MM.1S (cell line): ENCODE measurements around the gene ARFRP1.

Experiments
- DNase-seq: peaks from one replicate; pipeline ENCODE4 v3.0.0-alpha.2; 2015
- H2AFZ ChIP-seq: fragments of 300-600 bp; sonication (generic); 2 replicates; pipeline ENCODE4 v1.6.0; 2016; ENCODE audit warnings: antibody characterized with exemption, low read length
- H3F3A ChIP-seq: fragments of 300-600 bp; sonication (generic); 2 replicates; pipeline ENCODE4 v1.6.1; 2016; ENCODE audit warnings: mild to moderate bottlenecking, antibody characterized with exemption, low read length, moderate library complexity, mixed read lengths; ENCODE audit not compliant: insufficient read depth
- H3K27ac ChIP-seq: fragments of 300-600 bp; sonication (generic); 2 replicates; pipeline ENCODE4 v1.5.1; 2016; ENCODE audit warnings: mild to moderate bottlenecking, low read length
- H3K27me3 ChIP-seq: fragments of 300-600 bp; sonication (generic); replicated peaks from 2 replicates; pipeline ENCODE4 v1.6.0; 2016; ENCODE audit warnings: low read length; ENCODE audit not compliant: insufficient read depth
- H3K36me3 ChIP-seq: fragments of 300-600 bp; sonication (generic); replicated peaks from 2 replicates; pipeline ENCODE4 v1.6.1; 2016; ENCODE audit warnings: mild to moderate bottlenecking, low read length, mixed read lengths; ENCODE audit not compliant: insufficient read depth
- H3K4me1 ChIP-seq: fragments of 300-600 bp; sonication (generic); 2 replicates; pipeline ENCODE4 v1.6.1; 2016; ENCODE audit warnings: low read length, mixed read lengths
- H3K4me2 ChIP-seq: fragments of 300-600 bp; sonication (generic); 2 replicates; pipeline ENCODE4 v1.6.0; 2016; ENCODE audit warnings: low read depth, low read length
- H3K4me3 ChIP-seq: fragments of 300-600 bp; sonication (generic); 2 replicates; pipeline ENCODE4 v1.5.1; 2016; ENCODE audit warnings: low read length, mixed read lengths
- H3K79me2 ChIP-seq: fragments of 300-600 bp; sonication (generic); 2 replicates; pipeline ENCODE4 v1.6.1; 2016; ENCODE audit warnings: mixed run types, low read length, mixed read lengths
- H3K9ac ChIP-seq: fragments of 300-600 bp; sonication (generic); 2 replicates; pipeline ENCODE4 v1.6.1; 2016; ENCODE audit warnings: low read length, mixed read lengths
- H3K9me2 ChIP-seq: fragments of 300-600 bp; sonication (generic); replicated peaks from 2 replicates; pipeline ENCODE4 v1.6.1; 2016; ENCODE audit warnings: mild to moderate bottlenecking, low read length, mixed read lengths; ENCODE audit not compliant: insufficient read depth
- H3K9me3 ChIP-seq: fragments of 300-600 bp; sonication (generic); replicated peaks from 2 replicates; pipeline ENCODE4 v1.6.1; 2016; ENCODE audit warnings: mild to moderate bottlenecking, low read length, mixed read lengths; ENCODE audit not compliant: insufficient read depth
- H4K20me1 ChIP-seq: fragments of 300-600 bp; sonication (generic); 2 replicates; pipeline ENCODE4 v1.6.1; 2016; ENCODE audit warnings: mild to moderate bottlenecking, low read length, moderate library complexity, mixed read lengths; ENCODE audit not compliant: insufficient read depth
- EZH2 ChIP-seq: fragments of 300-600 bp; sonication (generic); optimal IDR thresholded peaks from 2 replicates; pipeline ENCODE3; 2017; ENCODE audit warnings: low read depth, mild to moderate bottlenecking, antibody characterized with exemption, low read length, mixed read lengths
- EZH2phosphoT487 ChIP-seq: fragments of 300-600 bp; sonication (generic); IDR thresholded peaks from 2 replicates; pipeline ENCODE4 v1.6.1; 2018; ENCODE audit warnings: antibody characterized with exemption, low read length
- TF ChIP-seq, protein P1 (sequence below): fragments of 300-600 bp; sonication (generic); IDR thresholded peaks from 2 replicates; pipeline ENCODE4 v1.5.1; 2016; ENCODE audit warnings: antibody characterized with exemption, low read length, mixed read lengths

The ARFRP1 gene

DNA sequence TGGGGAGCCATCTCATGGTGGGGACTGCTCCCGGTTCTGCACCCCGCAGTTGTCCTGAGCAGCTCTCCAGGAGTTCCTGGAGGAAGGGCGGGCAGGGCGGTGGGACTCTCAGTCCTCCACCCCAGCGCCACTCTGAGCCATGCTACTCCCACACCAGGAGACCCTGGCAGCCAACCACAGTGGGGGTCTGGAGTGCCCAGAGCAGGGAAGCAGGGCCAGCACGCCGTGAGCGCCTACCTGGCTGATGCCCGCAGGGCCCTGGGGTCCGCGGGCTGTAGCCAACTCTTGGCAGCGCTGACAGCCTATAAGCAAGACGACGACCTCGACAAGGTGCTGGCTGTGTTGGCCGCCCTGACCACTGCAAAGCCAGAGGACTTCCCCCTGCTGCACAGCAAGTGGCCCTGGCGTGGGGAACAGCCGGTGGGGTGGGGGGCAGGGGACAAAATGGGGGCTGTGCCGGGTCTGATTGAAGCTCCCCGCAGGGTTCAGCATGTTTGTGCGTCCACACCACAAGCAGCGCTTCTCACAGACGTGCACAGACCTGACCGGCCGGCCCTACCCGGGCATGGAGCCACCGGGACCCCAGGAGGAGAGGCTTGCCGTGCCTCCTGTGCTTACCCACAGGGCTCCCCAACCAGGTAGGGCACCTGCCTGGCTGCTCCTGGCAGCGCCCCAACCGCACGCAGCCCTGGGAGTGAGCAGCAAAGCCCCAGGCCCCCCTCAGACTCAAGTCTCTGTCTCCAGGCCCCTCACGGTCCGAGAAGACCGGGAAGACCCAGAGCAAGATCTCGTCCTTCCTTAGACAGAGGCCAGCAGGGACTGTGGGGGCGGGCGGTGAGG, 13.0 kb downstream of the ARFRP1 start:
- H3K27ac ChIP-seq = no peak overlapping the region
- H3K9ac ChIP-seq = no peak overlapping the region
- H3K4me1 ChIP-seq = no peaks in the 10 kb centered on the region

DNA sequence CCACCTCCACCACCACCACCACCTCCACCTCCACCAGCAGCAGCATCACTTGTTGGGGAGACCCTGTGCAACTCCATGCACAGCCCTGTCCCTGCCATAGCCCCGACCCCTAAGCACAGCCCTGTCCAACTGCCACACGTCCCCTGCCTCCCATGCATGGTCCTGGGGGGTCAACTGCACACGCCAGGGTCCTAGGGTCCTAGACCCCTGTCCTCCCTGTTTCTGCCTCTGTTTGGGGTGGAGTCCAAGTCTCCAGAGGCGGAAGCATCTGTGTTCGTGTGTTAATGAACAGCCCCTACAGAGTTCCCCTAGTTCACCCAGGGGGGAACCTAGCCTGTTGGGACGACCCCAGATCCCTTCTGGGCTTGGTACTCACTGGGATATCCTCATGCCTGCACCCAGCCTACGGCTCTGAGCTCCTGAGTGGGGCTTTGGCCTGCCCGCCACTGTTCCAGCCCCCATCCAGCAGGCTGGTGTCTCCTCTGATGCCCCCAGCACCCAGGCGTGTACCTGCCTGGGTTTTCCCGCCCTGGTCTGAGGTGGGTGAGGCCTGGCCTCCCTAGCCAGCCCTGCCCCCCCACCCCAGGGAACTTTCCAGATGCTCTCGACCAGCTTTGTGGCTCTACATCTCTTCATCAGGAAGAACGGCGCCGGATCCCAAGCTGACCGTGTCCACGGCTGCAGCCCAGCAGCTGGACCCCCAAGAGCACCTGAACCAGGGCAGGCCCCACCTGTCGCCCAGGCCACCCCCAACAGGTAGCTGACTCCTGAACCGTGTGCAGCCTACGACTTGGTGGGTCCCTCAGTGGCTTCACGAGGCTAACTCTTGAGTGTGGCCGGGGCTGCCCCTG, 13.8 kb downstream of the ARFRP1 start:
- no peak overlapping the region for H2AFZ ChIP-seq
- no peak for DNase-seq
- no peaks in the 10 kb centered on the region for H4K20me1 ChIP-seq
- H3K27ac ChIP-seq = no peak overlapping the region
- no peaks in the 10 kb centered on the region for H3K79me2 ChIP-seq
- no peak overlapping the region for H3K9ac ChIP-seq
- H3K9me2 ChIP-seq = no peaks in the 10 kb centered on the region
- H3K4me1 ChIP-seq = no peaks in the 10 kb centered on the region
- no peaks in the 10 kb centered on the region for H3F3A ChIP-seq
- H3K36me3 ChIP-seq = no peaks in the 10 kb centered on the region
- H3K4me3 ChIP-seq = no peak overlapping the region
- no peaks in the 10 kb centered on the region for H3K9me3 ChIP-seq
- H3K4me2 ChIP-seq = no peak overlapping the region
- H3K27me3 ChIP-seq = no peaks in the 10 kb centered on the region
- TF ChIP-seq EZH2phosphoT487 = no peak
- TF ChIP-seq, protein P1, sequence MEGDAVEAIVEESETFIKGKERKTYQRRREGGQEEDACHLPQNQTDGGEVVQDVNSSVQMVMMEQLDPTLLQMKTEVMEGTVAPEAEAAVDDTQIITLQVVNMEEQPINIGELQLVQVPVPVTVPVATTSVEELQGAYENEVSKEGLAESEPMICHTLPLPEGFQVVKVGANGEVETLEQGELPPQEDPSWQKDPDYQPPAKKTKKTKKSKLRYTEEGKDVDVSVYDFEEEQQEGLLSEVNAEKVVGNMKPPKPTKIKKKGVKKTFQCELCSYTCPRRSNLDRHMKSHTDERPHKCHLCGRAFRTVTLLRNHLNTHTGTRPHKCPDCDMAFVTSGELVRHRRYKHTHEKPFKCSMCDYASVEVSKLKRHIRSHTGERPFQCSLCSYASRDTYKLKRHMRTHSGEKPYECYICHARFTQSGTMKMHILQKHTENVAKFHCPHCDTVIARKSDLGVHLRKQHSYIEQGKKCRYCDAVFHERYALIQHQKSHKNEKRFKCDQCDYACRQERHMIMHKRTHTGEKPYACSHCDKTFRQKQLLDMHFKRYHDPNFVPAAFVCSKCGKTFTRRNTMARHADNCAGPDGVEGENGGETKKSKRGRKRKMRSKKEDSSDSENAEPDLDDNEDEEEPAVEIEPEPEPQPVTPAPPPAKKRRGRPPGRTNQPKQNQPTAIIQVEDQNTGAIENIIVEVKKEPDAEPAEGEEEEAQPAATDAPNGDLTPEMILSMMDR = no peak
- TF ChIP-seq EZH2 = no peak

More for the DNA sequence above, 13.0 kb downstream of the ARFRP1 start:
- TF ChIP-seq EZH2phosphoT487 = no peak
- TF ChIP-seq, protein P1 = no peak
- TF ChIP-seq EZH2 = no peak
- H3F3A ChIP-seq = no peaks in the 10 kb centered on the region; the same call in 1 of the 2 replicates
- H3K4me2 ChIP-seq = no peak overlapping the region
- no peaks in the 10 kb centered on the region for H3K36me3 ChIP-seq
- H3K9me2 ChIP-seq = no peaks in the 10 kb centered on the region
- no peak overlapping the region for H3K4me3 ChIP-seq
- no peaks in the 10 kb centered on the region for H3K9me3 ChIP-seq
- H3K27me3 ChIP-seq = no peaks in the 10 kb centered on the region
- H2AFZ ChIP-seq = no peak overlapping the region
- H3K79me2 ChIP-seq = no peaks in the 10 kb centered on the region
- H4K20me1 ChIP-seq = no peaks in the 10 kb centered on the region
- DNase-seq = no peak

DNA sequence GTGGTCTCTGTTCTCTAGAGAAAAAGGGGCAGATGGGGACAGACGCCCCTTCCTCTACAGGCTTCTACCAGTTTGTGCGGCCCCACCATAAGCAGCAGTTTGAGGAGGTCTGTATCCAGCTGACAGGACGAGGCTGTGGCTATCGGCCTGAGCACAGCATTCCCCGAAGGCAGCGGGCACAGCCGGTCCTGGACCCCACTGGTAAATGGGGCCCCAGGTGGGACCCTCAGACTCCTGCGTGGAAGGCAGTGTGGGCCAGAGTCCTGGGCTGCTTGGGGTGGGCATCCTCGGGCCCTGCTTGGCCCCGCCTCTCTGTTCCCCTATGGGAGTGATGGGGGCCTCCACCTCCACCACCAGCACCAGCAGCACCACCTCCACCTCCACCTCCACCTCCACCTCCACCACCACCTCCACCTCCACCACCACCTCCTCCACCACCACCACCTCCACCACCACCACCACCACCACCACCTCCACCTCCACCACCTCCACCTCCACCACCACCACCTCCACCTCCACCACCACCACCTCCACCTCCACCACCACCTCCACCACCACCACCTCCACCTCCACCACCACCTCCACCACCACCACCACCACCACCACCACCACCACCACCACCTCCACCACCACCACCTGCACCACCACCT, 14.6 kb downstream of the ARFRP1 start:
- Histone ChIP-seq H3K9ac (no peak overlapping the region), H3K4me3 (no peak overlapping the region), H2AFZ (no peak overlapping the region), H3K27me3 (no peaks in the 10 kb centered on the region), H3K27ac (no peak overlapping the region), H3K9me2 (no peaks in the 10 kb centered on the region), H3K4me1 (no peaks in the 10 kb centered on the region), H3K9me3 (no peaks in the 10 kb centered on the region), H3K79me2 (no peaks in the 10 kb centered on the region), H3F3A (no peaks in the 10 kb centered on the region), H4K20me1 (no peaks in the 10 kb centered on the region), H3K36me3 (no peaks in the 10 kb centered on the region), H3K4me2 (no peak overlapping the region)
- DNase-seq = no peak
- TF ChIP-seq EZH2 = no peak
- no peak for TF ChIP-seq EZH2phosphoT487
- TF ChIP-seq, protein P1 = no peak
